Vagina (tissue), 2 donors: ENCODE results near the gene PTPRG.

Experiments used
- CTCF ChIP-seq, 3 experiments: fragments of 450-650 bp in 2 of 3; fragments of 200-600 bp in 1 of 3; sonication (generic) in 1 of 3; IDR thresholded peaks; one replicate each; pipeline ENCODE4 v1.5.1; 2017 to 2019; ENCODE audit warnings: antibody characterized with exemption in 3 of 3, mild to moderate bottlenecking in 2 of 3, moderate library complexity in 2 of 3
- POLR2A ChIP-seq, 2 donors: fragments of 450-650 bp; IDR thresholded peaks; one replicate each; pipeline ENCODE4 v1.6.1; 2017; ENCODE audit warnings: antibody characterized with exemption in 2 of 2, mild to moderate bottlenecking in 2 of 2, moderate library complexity in 2 of 2
- POLR2AphosphoS5 ChIP-seq, 2 donors: sonication (generic); formaldehyde crosslinking; IDR thresholded peaks; one replicate each; pipeline ENCODE4 v1.9.0; 2017; ENCODE audit warnings: antibody characterized with exemption in 2 of 2, mild to moderate bottlenecking in 2 of 2, low read depth in 1 of 2; ENCODE audit not compliant: insufficient read depth in 1 of 2

- TF ChIP-seq CTCF (IDR thresholded peaks at IDR 0.05) (no peak), POLR2A (IDR thresholded peaks at IDR 0.05) (no peak), POLR2AphosphoS5 (IDR thresholded peaks at IDR 0.05; ENCODE audit: insufficient read depth in 1 of 2, low read depth in 1 of 2) (peak in 1 of 2 donors; percentile 12)
These were observed 102.7 kb downstream of the PTPRG start for GRCh38 chr3:61664105-61664482.
